ENCODE results near the gene ENDOU.
A peak's percentile ranks its signal among the peaks of the same experiment; 100 is the strongest.

Gene ENDOU

GRCh38 chr12:47742253-47742825 is 17.0 kb upstream of the ENDOU start:
- DNase-seq = peak; percentile 77

GRCh38 chr12:47741340-47741703 is 16.0 kb upstream of the ENDOU start:
- DNase-seq = peak; percentile 81

- no peak for DNase-seq
These were observed 15.5 kb upstream of the ENDOU start for GRCh38 chr12:47740606-47741339.

GRCh38 chr12:47739979-47740378 is 14.7 kb upstream of the ENDOU start:
- no peak for DNase-seq

GRCh38 chr12:47739297-47739696 is 14.0 kb upstream of the ENDOU start:
- no peak for DNase-seq

GRCh38 chr12:47737936-47738594 is 12.8 kb upstream of the ENDOU start:
- no peak for DNase-seq

- DNase-seq = no peak
These were observed 11.8 kb upstream of the ENDOU start for GRCh38 chr12:47736877-47737676.

GRCh38 chr12:47736216-47736615 is 10.9 kb upstream of the ENDOU start:
- no peak for DNase-seq

GRCh38 chr12:47735649-47736048 is 10.4 kb upstream of the ENDOU start:
- DNase-seq = no peak

GRCh38 chr12:47734725-47735480 is 9.6 kb upstream of the ENDOU start:
- DNase-seq = no peak

GRCh38 chr12:47733142-47733541 is 7.9 kb upstream of the ENDOU start:
- no peak for DNase-seq

GRCh38 chr12:47732504-47732903 is 7.2 kb upstream of the ENDOU start:
- no peak for DNase-seq

GRCh38 chr12:47731723-47732122 is 6.4 kb upstream of the ENDOU start:
- no peak for DNase-seq

GRCh38 chr12:47730341-47730744 is 5.1 kb upstream of the ENDOU start:
- DNase-seq = no peak

GRCh38 chr12:47729233-47729632 is 3.9 kb upstream of the ENDOU start:
- DNase-seq = no peak

- DNase-seq = no peak
These were observed 603 bp upstream of the ENDOU start for GRCh38 chr12:47725893-47726292.

GRCh38 chr12:47722941-47723631 is 2.2 kb downstream of the ENDOU start:
- DNase-seq = no peak

- DNase-seq = no peak
These were observed 3.0 kb downstream of the ENDOU start for GRCh38 chr12:47722136-47722834.

GRCh38 chr12:47721431-47721973 is 3.8 kb downstream of the ENDOU start:
- peak; percentile 42 for DNase-seq

GRCh38 chr12:47718531-47718930 is 6.8 kb downstream of the ENDOU start:
- DNase-seq = no peak

Data from CD4-positive, alpha-beta T cell treated with Interleukin-10 for 1 hour (primary cell).